ENCODE measurements around the gene CWF19L2. TPM values are rescaled to one million over a fixed set of nuclear protein-coding genes. Genes with fewer than 3 reads are reported as not detected.

The CWF19L2 gene
- total RNA-seq, 2 experiments from 2014 or later = 13.4 to 21.4 TPM

DNA sequence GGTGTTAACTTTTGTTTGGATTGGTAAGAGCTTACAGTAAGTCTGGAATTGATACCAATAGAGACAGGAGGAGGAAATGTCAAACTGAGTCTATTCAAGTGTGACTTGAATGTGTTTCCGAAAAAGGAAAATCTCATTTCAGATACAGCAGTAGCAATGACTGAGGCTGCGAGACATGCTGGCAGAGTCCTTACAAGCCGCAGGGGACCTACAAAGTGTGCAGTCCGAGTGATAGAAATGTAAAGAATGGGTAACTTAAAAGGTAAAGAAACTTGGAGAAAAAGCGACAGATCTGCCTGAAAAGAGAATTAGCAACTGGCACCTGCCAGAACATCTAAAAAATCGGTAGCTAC, 444 bp downstream of the CWF19L2 start:
- Histone ChIP-seq H3K4me3 (ENCODE audit: low read depth, low read length, poor library complexity, severe bottlenecking) (peak overlapping the region; percentile 92), H3K27ac (ENCODE audit: low read depth, low read length, poor library complexity, severe bottlenecking) (peak overlapping the region; percentile 77), H3K9me3 (ENCODE audit: low read length) (no peaks in the 10 kb centered on the region), H3K36me3 (ENCODE audit: insufficient read depth, low read length) (peaks cover 33% of the 10 kb centered on the region), H2AFZ (ENCODE audit: low read length) (peak overlapping the region; percentile 95), H3K9me2 (ENCODE audit: insufficient read depth, low read length) (no peaks in the 10 kb centered on the region), H3K79me2 (ENCODE audit: insufficient read depth, low read depth, low read length) (peaks cover 29% of the 10 kb centered on the region), H4K20me1 (ENCODE audit: insufficient read depth, low read length) (no peaks in the 10 kb centered on the region), H3K4me2 (ENCODE audit: low read length) (peak overlapping the region; percentile 90), H3K4me1 (ENCODE audit: insufficient read depth, low read length, poor library complexity, severe bottlenecking) (peaks cover 16% of the 10 kb centered on the region)
- ChIA-PET CTCF (ENCODE audit: unreplicated experiment) (no interaction called here), POLR2A (interaction anchor here (0.6 to 3.4 kb wide), 9 partner anchors 10 to 1458 kb away, joined by 3 to 20 read pairs (median 5); partner anchors contain the start of gene ALKBH8)
- DNase-seq (ENCODE audit: low spot score) = peak; percentile 53
- no peak for TF ChIP-seq EZH2phosphoT487 (IDR thresholded peaks at IDR 0.05; ENCODE audit: borderline replicate concordance, low read depth, low read length)
- TF ChIP-seq, protein P1, sequence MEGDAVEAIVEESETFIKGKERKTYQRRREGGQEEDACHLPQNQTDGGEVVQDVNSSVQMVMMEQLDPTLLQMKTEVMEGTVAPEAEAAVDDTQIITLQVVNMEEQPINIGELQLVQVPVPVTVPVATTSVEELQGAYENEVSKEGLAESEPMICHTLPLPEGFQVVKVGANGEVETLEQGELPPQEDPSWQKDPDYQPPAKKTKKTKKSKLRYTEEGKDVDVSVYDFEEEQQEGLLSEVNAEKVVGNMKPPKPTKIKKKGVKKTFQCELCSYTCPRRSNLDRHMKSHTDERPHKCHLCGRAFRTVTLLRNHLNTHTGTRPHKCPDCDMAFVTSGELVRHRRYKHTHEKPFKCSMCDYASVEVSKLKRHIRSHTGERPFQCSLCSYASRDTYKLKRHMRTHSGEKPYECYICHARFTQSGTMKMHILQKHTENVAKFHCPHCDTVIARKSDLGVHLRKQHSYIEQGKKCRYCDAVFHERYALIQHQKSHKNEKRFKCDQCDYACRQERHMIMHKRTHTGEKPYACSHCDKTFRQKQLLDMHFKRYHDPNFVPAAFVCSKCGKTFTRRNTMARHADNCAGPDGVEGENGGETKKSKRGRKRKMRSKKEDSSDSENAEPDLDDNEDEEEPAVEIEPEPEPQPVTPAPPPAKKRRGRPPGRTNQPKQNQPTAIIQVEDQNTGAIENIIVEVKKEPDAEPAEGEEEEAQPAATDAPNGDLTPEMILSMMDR (conservative IDR thresholded peaks at IDR 0.05; ENCODE audit: low read length) = no peak
- TSS peak; percentile 86 for BruUV-seq (replicated peaks)
- intact Hi-C loops (cut with micrococcal nuclease; ENCODE audit: unreplicated experiment) = loop anchor here (5.0 to 10.0 kb wide), 3 partner anchors 110 to 1382 kb away; partner anchors contain the start of genes AASDHPPT, ALKBH8, KBTBD3 and SLC35F2

DNA sequence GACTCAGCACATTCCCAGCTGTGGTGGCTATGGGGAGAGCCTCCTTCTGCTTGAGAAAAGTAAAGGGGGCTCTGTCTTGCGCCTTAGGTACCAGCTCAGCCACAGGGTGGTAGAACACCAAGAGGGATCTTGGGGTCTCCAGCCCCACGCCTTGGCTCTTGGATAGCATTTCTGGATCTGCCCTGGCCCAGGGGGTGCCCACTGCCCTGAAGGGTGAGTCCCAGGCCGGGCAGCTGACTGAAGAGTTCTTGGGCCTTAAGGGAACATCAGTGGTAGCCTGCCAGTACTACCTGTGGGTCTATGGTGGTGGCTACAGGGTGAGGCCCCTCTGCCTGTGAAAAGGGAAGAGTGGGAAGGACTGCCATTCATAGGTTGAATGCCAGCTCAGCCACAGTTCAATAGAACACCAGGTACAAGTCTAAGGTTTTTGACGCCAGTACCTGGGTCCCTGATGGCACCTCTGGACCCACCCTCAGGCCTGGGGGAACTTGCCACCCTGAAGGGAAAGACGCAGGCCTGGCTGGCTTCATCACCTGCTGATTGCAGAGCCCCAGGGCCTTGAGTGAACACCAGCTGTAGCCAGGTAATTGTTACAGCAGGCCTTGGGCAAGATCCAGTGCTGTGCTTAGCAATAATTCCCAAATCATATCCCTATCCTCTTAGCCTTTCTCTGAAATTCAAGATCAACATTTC, 3.9 kb downstream of the CWF19L2 start:
- BruUV-seq (replicated peaks) = no TSS peak
- H3K4me3 ChIP-seq (ENCODE audit: low read depth, low read length, poor library complexity, severe bottlenecking) = no peak overlapping the region
- CTCF ChIA-PET (ENCODE audit: unreplicated experiment) = no interaction called here
- POLR2A ChIA-PET = interaction anchor here (0.7 kb wide), 1 partner anchor 170 kb away, joined by 3 read pairs; no protein-coding TSS in a partner anchor
- H2AFZ ChIP-seq (ENCODE audit: low read length) = no peak overlapping the region
- intact Hi-C loops (cut with micrococcal nuclease; ENCODE audit: unreplicated experiment) = loop anchor here (10.0 kb wide), 1 partner anchor 1379 kb away; the partner anchor contains the start of genes AASDHPPT and KBTBD3
- no peaks in the 10 kb centered on the region for H3K9me2 ChIP-seq (ENCODE audit: insufficient read depth, low read length)
- H3K4me1 ChIP-seq (ENCODE audit: insufficient read depth, low read length, poor library complexity, severe bottlenecking) = peaks cover 16% of the 10 kb centered on the region
- TF ChIP-seq, protein P1 (conservative IDR thresholded peaks at IDR 0.05; ENCODE audit: low read length) = no peak
- no peak for TF ChIP-seq EZH2phosphoT487 (IDR thresholded peaks at IDR 0.05; ENCODE audit: borderline replicate concordance, low read depth, low read length)
- H3K36me3 ChIP-seq (ENCODE audit: insufficient read depth, low read length) = peaks cover 59% of the 10 kb centered on the region
- H3K4me2 ChIP-seq (ENCODE audit: low read length) = no peak overlapping the region
- DNase-seq (ENCODE audit: low spot score) = no peak
- H3K79me2 ChIP-seq (ENCODE audit: insufficient read depth, low read depth, low read length) = peaks cover 56% of the 10 kb centered on the region
- no peaks in the 10 kb centered on the region for H3K9me3 ChIP-seq (ENCODE audit: low read length)
- H4K20me1 ChIP-seq (ENCODE audit: insufficient read depth, low read length) = no peaks in the 10 kb centered on the region
- no peak overlapping the region for H3K27ac ChIP-seq (ENCODE audit: low read depth, low read length, poor library complexity, severe bottlenecking)

All from OCI-LY7 (cell line).